GM23338 (cell line): ENCODE data around the gene KAT6B. TPM values are rescaled to one million over a fixed set of nuclear protein-coding genes. Genes with fewer than 3 reads are reported as not detected.

Source experiments
- ATAC-seq: fragments of 200-7000 bp; cut with Tn5 transposase; 3 replicates; pipeline ENCODE4 v1.9.1; 2020
- DNase-seq: peaks from one replicate; pipeline ENCODE4 v3.0.0-alpha.2; 2015; ENCODE audit warnings: low spot score
- H2AFZ ChIP-seq: fragments of 200-600 bp; sonication (generic); 2 replicates; pipeline ENCODE4 v1.8.0; 2016; ENCODE audit warnings: antibody characterized with exemption, mild to moderate bottlenecking, moderate library complexity
- H3F3A ChIP-seq: fragments of 200-600 bp; sonication (generic); replicated peaks from 2 replicates; pipeline ENCODE4 v1.8.0; 2017; ENCODE audit warnings: antibody characterized with exemption, mixed run types, low read depth
- H3K27ac ChIP-seq: fragments of 200-600 bp; sonication (generic); 2 replicates; pipeline ENCODE4 v1.6.1; 2016; ENCODE audit warnings: low read depth
- H3K27me3 ChIP-seq: fragments of 200-600 bp; sonication (generic); 2 replicates; pipeline ENCODE4 v1.8.0; 2016; ENCODE audit warnings: mild to moderate bottlenecking, mixed run types, moderate library complexity; ENCODE audit not compliant: insufficient read depth
- H3K36me3 ChIP-seq: fragments of 200-600 bp; sonication (generic); 2 replicates; pipeline ENCODE4 v1.8.0; 2016; ENCODE audit warnings: mild to moderate bottlenecking; ENCODE audit not compliant: insufficient read depth
- H3K4me1 ChIP-seq: fragments of 200-600 bp; sonication (generic); 2 replicates; pipeline ENCODE4 v1.8.0; 2016; ENCODE audit warnings: mild to moderate bottlenecking, moderate library complexity; ENCODE audit not compliant: insufficient read depth
- H3K4me2 ChIP-seq: fragments of 200-600 bp; sonication (generic); 2 replicates; pipeline ENCODE4 v1.7.1; 2017; ENCODE audit warnings: mixed run types
- H3K4me3 ChIP-seq: fragments of 200-600 bp; sonication (generic); 2 replicates; pipeline ENCODE4 v1.6.1; 2016; ENCODE audit warnings: mixed run types
- H3K79me2 ChIP-seq: fragments of 200-600 bp; sonication (generic); replicated peaks from 2 replicates; pipeline ENCODE4 v1.8.0; 2017; ENCODE audit warnings: mild to moderate bottlenecking; ENCODE audit not compliant: insufficient read depth
- H3K9me2 ChIP-seq: fragments of 200-600 bp; sonication (generic); 2 replicates; pipeline ENCODE4 v1.8.0; 2017; ENCODE audit not compliant: insufficient read depth
- H4K20me1 ChIP-seq: fragments of 200-600 bp; sonication (generic); replicated peaks from 2 replicates; pipeline ENCODE4 v1.8.0; 2017; ENCODE audit warnings: mild to moderate bottlenecking; ENCODE audit not compliant: insufficient read depth
- H3K27ac Mint-ChIP-seq: 2 replicates; pipeline ENCODE4 v1.8.0; 2020; ENCODE audit warnings: inconsistent platforms, mild to moderate bottlenecking, moderate library complexity, mixed read lengths
- H3K27me3 Mint-ChIP-seq: 3 replicates; pipeline ENCODE4 v1.8.0; 2022; ENCODE audit warnings: low read depth, mild to moderate bottlenecking, moderate library complexity, mixed read lengths, inconsistent platforms; ENCODE audit not compliant: insufficient read depth, poor library complexity
- H3K36me3 Mint-ChIP-seq: 3 replicates; pipeline ENCODE4 v1.8.0; 2021; ENCODE audit warnings: low read depth, mild to moderate bottlenecking, inconsistent platforms, moderate library complexity, mixed read lengths
- H3K4me1 Mint-ChIP-seq: 3 replicates; pipeline ENCODE4 v1.8.0; 2020; ENCODE audit warnings: mild to moderate bottlenecking, inconsistent platforms, mixed read lengths
- H3K4me3 Mint-ChIP-seq: 3 replicates; pipeline ENCODE4 v1.8.0; 2021; ENCODE audit warnings: moderate library complexity, mild to moderate bottlenecking, inconsistent platforms, mixed read lengths
- H3K9me3 Mint-ChIP-seq: 3 replicates; pipeline ENCODE4 v1.8.0; 2020; ENCODE audit warnings: moderate library complexity, mild to moderate bottlenecking, inconsistent platforms, mixed read lengths
- EZH2 ChIP-seq: fragments of 200-600 bp; sonication (generic); IDR thresholded peaks from one replicate; pipeline ENCODE4 v1.8.0; 2017; ENCODE audit warnings: antibody characterized with exemption, mild to moderate bottlenecking, low read depth; ENCODE audit not compliant: unreplicated experiment
- POLR2AphosphoS5 ChIP-seq: IDR thresholded peaks from 2 replicates; pipeline ENCODE4 v1.6.1; 2016; ENCODE audit warnings: antibody characterized with exemption, low read depth
- REST ChIP-seq: IDR thresholded peaks from one replicate; pipeline ENCODE4 v1.6.1; 2018; ENCODE audit warnings: antibody characterized with exemption; ENCODE audit not compliant: unreplicated experiment
- STAT1 ChIP-seq: IDR thresholded peaks from one replicate; pipeline ENCODE4 v1.6.1; 2016; ENCODE audit warnings: antibody characterized with exemption; ENCODE audit not compliant: unreplicated experiment
- polyA plus RNA-seq: library from polyadenylated mRNA; unstranded; fragments of >200 nt; fragmentation: Nextera tagmentation; extraction: Ambion mirVana; gene quantifications from 2 replicates; pipeline ENCODE4 v1.2.1, GENCODE V29; 2016
- total RNA-seq: library from RNA; depleted of rRNA; stranded (reverse); fragments of >200 nt; shearing (Covaris generic); gene quantifications from 2 replicates; pipeline ENCODE4 v1.2.3, GENCODE V29; 2014
- TF ChIP-seq, protein P1 (sequence below): fragments of 250-450 bp; sonication (Bioruptor Pico); IDR thresholded peaks from 2 replicates; pipeline ENCODE4 v1.5.0; 2020; ENCODE audit warnings: mild to moderate bottlenecking, moderate library complexity

Gene KAT6B
- total and polyA plus RNA-seq, 2 experiments from 2014 or later: 21.3 to 31.4 TPM

GRCh38 chr10:75002351-75002725 is 175.9 kb downstream of the KAT6B start (continued):
- TF ChIP-seq, protein P1, sequence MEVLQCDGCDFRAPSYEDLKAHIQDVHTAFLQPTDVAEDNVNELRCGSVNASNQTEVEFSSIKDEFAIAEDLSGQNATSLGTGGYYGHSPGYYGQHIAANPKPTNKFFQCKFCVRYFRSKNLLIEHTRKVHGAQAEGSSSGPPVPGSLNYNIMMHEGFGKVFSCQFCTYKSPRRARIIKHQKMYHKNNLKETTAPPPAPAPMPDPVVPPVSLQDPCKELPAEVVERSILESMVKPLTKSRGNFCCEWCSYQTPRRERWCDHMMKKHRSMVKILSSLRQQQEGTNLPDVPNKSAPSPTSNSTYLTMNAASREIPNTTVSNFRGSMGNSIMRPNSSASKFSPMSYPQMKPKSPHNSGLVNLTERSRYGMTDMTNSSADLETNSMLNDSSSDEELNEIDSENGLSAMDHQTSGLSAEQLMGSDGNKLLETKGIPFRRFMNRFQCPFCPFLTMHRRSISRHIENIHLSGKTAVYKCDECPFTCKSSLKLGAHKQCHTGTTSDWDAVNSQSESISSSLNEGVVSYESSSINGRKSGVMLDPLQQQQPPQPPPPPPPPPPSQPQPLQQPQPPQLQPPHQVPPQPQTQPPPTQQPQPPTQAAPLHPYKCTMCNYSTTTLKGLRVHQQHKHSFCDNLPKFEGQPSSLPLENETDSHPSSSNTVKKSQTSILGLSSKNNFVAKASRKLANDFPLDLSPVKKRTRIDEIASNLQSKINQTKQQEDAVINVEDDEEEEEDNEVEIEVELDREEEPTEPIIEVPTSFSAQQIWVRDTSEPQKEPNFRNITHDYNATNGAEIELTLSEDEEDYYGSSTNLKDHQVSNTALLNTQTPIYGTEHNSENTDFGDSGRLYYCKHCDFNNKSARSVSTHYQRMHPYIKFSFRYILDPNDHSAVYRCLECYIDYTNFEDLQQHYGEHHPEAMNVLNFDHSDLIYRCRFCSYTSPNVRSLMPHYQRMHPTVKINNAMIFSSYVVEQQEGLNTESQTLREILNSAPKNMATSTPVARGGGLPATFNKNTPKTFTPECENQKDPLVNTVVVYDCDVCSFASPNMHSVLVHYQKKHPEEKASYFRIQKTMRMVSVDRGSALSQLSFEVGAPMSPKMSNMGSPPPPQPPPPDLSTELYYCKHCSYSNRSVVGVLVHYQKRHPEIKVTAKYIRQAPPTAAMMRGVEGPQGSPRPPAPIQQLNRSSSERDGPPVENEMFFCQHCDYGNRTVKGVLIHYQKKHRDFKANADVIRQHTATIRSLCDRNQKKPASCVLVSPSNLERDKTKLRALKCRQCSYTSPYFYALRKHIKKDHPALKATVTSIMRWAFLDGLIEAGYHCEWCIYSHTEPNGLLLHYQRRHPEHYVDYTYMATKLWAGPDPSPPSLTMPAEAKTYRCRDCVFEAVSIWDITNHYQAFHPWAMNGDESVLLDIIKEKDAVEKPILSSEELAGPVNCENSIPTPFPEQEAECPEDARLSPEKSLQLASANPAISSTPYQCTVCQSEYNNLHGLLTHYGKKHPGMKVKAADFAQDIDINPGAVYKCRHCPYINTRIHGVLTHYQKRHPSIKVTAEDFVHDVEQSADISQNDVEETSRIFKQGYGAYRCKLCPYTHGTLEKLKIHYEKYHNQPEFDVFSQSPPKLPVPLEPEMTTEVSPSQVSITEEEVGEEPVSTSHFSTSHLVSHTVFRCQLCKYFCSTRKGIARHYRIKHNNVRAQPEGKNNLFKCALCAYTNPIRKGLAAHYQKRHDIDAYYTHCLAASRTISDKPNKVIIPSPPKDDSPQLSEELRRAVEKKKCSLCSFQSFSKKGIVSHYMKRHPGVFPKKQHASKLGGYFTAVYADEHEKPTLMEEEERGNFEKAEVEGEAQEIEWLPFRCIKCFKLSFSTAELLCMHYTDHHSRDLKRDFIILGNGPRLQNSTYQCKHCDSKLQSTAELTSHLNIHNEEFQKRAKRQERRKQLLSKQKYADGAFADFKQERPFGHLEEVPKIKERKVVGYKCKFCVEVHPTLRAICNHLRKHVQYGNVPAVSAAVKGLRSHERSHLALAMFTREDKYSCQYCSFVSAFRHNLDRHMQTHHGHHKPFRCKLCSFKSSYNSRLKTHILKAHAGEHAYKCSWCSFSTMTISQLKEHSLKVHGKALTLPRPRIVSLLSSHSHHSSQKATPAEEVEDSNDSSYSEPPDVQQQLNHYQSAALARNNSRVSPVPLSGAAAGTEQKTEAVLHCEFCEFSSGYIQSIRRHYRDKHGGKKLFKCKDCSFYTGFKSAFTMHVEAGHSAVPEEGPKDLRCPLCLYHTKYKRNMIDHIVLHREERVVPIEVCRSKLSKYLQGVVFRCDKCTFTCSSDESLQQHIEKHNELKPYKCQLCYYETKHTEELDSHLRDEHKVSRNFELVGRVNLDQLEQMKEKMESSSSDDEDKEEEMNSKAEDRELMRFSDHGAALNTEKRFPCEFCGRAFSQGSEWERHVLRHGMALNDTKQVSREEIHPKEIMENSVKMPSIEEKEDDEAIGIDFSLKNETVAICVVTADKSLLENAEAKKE: no peak
- no peak for TF ChIP-seq EZH2

- ATAC-seq (no peak), DNase-seq (no peak)
- no peak overlapping the region for H2AFZ ChIP-seq
- H3K4me1 Mint-ChIP-seq: peaks cover 8% of the 10 kb centered on the region; the same call in 2 of the 3 replicates
- no peaks in the 10 kb centered on the region for H3K36me3 Mint-ChIP-seq
- H4K20me1 ChIP-seq: no peaks in the 10 kb centered on the region; the same call in 1 of the 2 replicates
- no peak overlapping the region for H3K27ac ChIP-seq
- H3K4me1 ChIP-seq: no peaks in the 10 kb centered on the region
- 0 out of 2 replicates have a peak overlapping the region, but pooled peaks have one; percentile 17 for H3K27ac Mint-ChIP-seq
- no peaks in the 10 kb centered on the region for H3K27me3 ChIP-seq
- no peaks in the 10 kb centered on the region for H3K79me2 ChIP-seq
- 0 out of 2 replicates have a peak, but pooled peaks cover 2% of the 10 kb centered on the region for H3F3A ChIP-seq
- no peak overlapping the region for H3K4me3 ChIP-seq
- no peak overlapping the region for H3K4me3 Mint-ChIP-seq
- H3K9me2 ChIP-seq: no peaks in the 10 kb centered on the region
- no peaks in the 10 kb centered on the region for H3K27me3 Mint-ChIP-seq
- H3K4me2 ChIP-seq: no peak overlapping the region
- no peaks in the 10 kb centered on the region for H3K36me3 ChIP-seq
- H3K9me3 Mint-ChIP-seq: no peaks in the 10 kb centered on the region
- no peak for TF ChIP-seq EZH2
- no peak for TF ChIP-seq POLR2AphosphoS5
- TF ChIP-seq REST: no peak
- no peak for TF ChIP-seq STAT1
Observed at GRCh38 chr10:75002967-75003594, 176.7 kb downstream of the KAT6B start.
